HepG2 (cell line): Measurements from ENCODE around the gene CD7. TPM values are rescaled to one million over a fixed set of nuclear protein-coding genes. Genes with fewer than 3 reads are reported as not detected.

Experiments used
- AFF4 ChIP-seq: sonication (generic); formaldehyde crosslinking; IDR thresholded peaks from 2 replicates; pipeline ENCODE4 v1.4.0; 2020; ENCODE audit warnings: missing genetic modification reagents
- AKAP8 ChIP-seq: sonication (generic); formaldehyde crosslinking; IDR thresholded peaks from 2 replicates; pipeline ENCODE4 v1.5.1; 2020; ENCODE audit warnings: mild to moderate bottlenecking, missing genetic modification reagents
- CBX2 ChIP-seq, 2 experiments: fragments of 200-600 bp in 1 of 2; sonication (generic); formaldehyde crosslinking in 1 of 2; IDR thresholded peaks; 2 replicates each; pipeline versions ENCODE4 v1.7.0 to v1.8.1; 2018 to 2022; ENCODE audit warnings: low read depth in 2 of 2, low read length in 1 of 2, mild to moderate bottlenecking in 1 of 2, missing genetic modification reagents in 1 of 2
- CSRNP2 ChIP-seq: sonication (generic); formaldehyde crosslinking; conservative IDR thresholded peaks from 2 replicates; pipeline ENCODE4 v1.8.0; 2022; ENCODE audit warnings: low read depth, missing genetic modification reagents
- DMAP1 ChIP-seq: IDR thresholded peaks from 2 replicates; pipeline ENCODE4 v1.6.1; 2016
- FOXO1 ChIP-seq: sonication (generic); formaldehyde crosslinking; IDR thresholded peaks from 2 replicates; pipeline ENCODE4 v1.4.0; 2020; ENCODE audit warnings: missing genetic modification reagents
- HMG20B ChIP-seq: conservative IDR thresholded peaks from 2 replicates; pipeline ENCODE4 v1.6.1; 2016; ENCODE audit warnings: missing genetic modification reagents, missing compliant biosample characterization
- JUN ChIP-seq: sonication (generic); formaldehyde crosslinking; IDR thresholded peaks from 2 replicates; pipeline ENCODE4 v1.4.0; 2020; ENCODE audit warnings: mild to moderate bottlenecking, missing genetic modification reagents
- MAF1 ChIP-seq: sonication (generic); formaldehyde crosslinking; IDR thresholded peaks from 2 replicates; pipeline ENCODE4 v1.5.0; 2020; ENCODE audit warnings: missing genetic modification reagents, borderline replicate concordance
- MNT ChIP-seq: fragments of 450-650 bp; IDR thresholded peaks from 2 replicates; pipeline ENCODE4 v1.6.1; 2016
- NFATC3 ChIP-seq: sonication (generic); formaldehyde crosslinking; IDR thresholded peaks from 2 replicates; pipeline ENCODE4 v1.5.1; 2020; ENCODE audit warnings: mild to moderate bottlenecking, missing genetic modification reagents
- PHF5A ChIP-seq: IDR thresholded peaks from one replicate; pipeline ENCODE4 v1.6.1; 2018; ENCODE audit warnings: low read depth, missing genetic modification reagents; ENCODE audit not compliant: unreplicated experiment
- TCF7 ChIP-seq: sonication (generic); IDR thresholded peaks from 2 replicates; pipeline ENCODE4 v1.6.1; 2016; ENCODE audit warnings: antibody characterized with exemption, low read depth
- TCF7L2 ChIP-seq: IDR thresholded peaks from 2 replicates; pipeline ENCODE4 v1.6.1; 2011; ENCODE audit warnings: mild to moderate bottlenecking, low read depth, low read length, moderate library complexity
- TFDP2 ChIP-seq: sonication (generic); formaldehyde crosslinking; IDR thresholded peaks from 2 replicates; pipeline ENCODE4 v1.4.0; 2020; ENCODE audit warnings: missing genetic modification reagents
- XBP1 ChIP-seq: sonication (generic); formaldehyde crosslinking; IDR thresholded peaks from 2 replicates; pipeline ENCODE4 v1.5.0; 2020; ENCODE audit warnings: missing genetic modification reagents
- ZKSCAN1 ChIP-seq: fragments of 150-350 bp; IDR thresholded peaks from 2 replicates; pipeline ENCODE4 v1.6.1; 2014; ENCODE audit warnings: low read length
- ZNF160 ChIP-seq: sonication (generic); formaldehyde crosslinking; IDR thresholded peaks from 2 replicates; pipeline ENCODE4 v1.8.0; 2022; ENCODE audit warnings: mild to moderate bottlenecking, inconsistent platforms, missing genetic modification reagents
- ZNF263 ChIP-seq: sonication (generic); formaldehyde crosslinking; IDR thresholded peaks from 2 replicates; pipeline ENCODE4 v1.4.0; 2020; ENCODE audit warnings: missing genetic modification reagents
- ZNF460 ChIP-seq: sonication (generic); formaldehyde crosslinking; IDR thresholded peaks from 2 replicates; pipeline ENCODE4 v1.5.1; 2020; ENCODE audit warnings: missing genetic modification reagents, mild to moderate bottlenecking, borderline replicate concordance
- ZNF740 ChIP-seq: sonication (generic); formaldehyde crosslinking; IDR thresholded peaks from 2 replicates; pipeline ENCODE4 v1.4.0; 2020; ENCODE audit warnings: missing genetic modification reagents
- ZZZ3 ChIP-seq: sonication (generic); formaldehyde crosslinking; IDR thresholded peaks from 2 replicates; pipeline ENCODE4 v1.4.0; 2020; ENCODE audit warnings: missing genetic modification reagents, mild to moderate bottlenecking, borderline replicate concordance
- polyA plus RNA-seq, 8 experiments: library from polyadenylated mRNA; depleted of rRNA in 3 of 8; stranded (reverse) in 7 of 8; unstranded in 1 of 8; fragments of >200 nt; fragmentation: Illumina TruSeq in 4 of 8; extraction: Trizol in 4 of 8; gene quantifications; 2 replicates each; pipeline versions ENCODE4 v1.2.1 to v1.2.3, GENCODE V29; 2011 to 2016; ENCODE audit warnings: low read depth in 4 of 8, missing spikeins in 1 of 8, mixed read lengths in 1 of 8; ENCODE audit not compliant: insufficient read depth in 1 of 8
- total RNA-seq, 5 experiments: library from RNA; depleted of rRNA; stranded (reverse); fragments of >200 nt; fragmentation: Illumina TruSeq; extraction: Trizol; gene quantifications; 2 replicates each; pipeline ENCODE4 v1.2.3, GENCODE V29; 2016; ENCODE audit warnings: low read depth in 1 of 5

CD7 gene
- total and polyA plus RNA-seq, 2 of the 13 experiments (the other 11 are each of a cell fraction or from before 2014, with no cell fraction given), result 67.6 to 76.4 TPM

- TF ChIP-seq AFF4 (CRISPR knock-in tag) (no peak), CBX2 (IDR thresholded peaks at IDR 0.05; ENCODE audit: low read depth, low read length) (no peak), CBX2 (CRISPR knock-in tag; IDR thresholded peaks at IDR 0.05; ENCODE audit: low read depth) (no peak; the same call in 1 of the 2 replicates), PHF5A (CRISPR knock-in tag) (no peak), ZZZ3 (CRISPR knock-in tag) (no peak), MAF1 (CRISPR knock-in tag) (no peak), ZNF160 (CRISPR knock-in tag) (no peak), AKAP8 (CRISPR knock-in tag) (peak; percentile 49; the same call in 1 of the 2 replicates), FOXO1 (CRISPR knock-in tag) (no peak), MNT (peak; percentile 17; the same call in 1 of the 2 replicates), ZNF740 (CRISPR knock-in tag) (no peak), XBP1 (CRISPR knock-in tag) (no peak), ZNF263 (CRISPR knock-in tag) (peak; percentile 100), NFATC3 (CRISPR knock-in tag) (no peak), ZNF460 (CRISPR knock-in tag) (0 out of 2 replicates have a peak, but pooled peaks have one; percentile 16), DMAP1 (CRISPR knock-in tag) (peak; percentile 81), TCF7L2 (no peak), ZKSCAN1 (no peak), TFDP2 (CRISPR knock-in tag) (no peak), JUN (no peak), TCF7 (no peak), HMG20B (no peak), CSRNP2 (CRISPR knock-in tag) (no peak)
Measured at GRCh38 chr17:82309656-82310570, 7.5 kb downstream of the CD7 start (continued).
